ENCODE results near the gene ADAMTSL3.

- TF ChIP-seq, protein P1, sequence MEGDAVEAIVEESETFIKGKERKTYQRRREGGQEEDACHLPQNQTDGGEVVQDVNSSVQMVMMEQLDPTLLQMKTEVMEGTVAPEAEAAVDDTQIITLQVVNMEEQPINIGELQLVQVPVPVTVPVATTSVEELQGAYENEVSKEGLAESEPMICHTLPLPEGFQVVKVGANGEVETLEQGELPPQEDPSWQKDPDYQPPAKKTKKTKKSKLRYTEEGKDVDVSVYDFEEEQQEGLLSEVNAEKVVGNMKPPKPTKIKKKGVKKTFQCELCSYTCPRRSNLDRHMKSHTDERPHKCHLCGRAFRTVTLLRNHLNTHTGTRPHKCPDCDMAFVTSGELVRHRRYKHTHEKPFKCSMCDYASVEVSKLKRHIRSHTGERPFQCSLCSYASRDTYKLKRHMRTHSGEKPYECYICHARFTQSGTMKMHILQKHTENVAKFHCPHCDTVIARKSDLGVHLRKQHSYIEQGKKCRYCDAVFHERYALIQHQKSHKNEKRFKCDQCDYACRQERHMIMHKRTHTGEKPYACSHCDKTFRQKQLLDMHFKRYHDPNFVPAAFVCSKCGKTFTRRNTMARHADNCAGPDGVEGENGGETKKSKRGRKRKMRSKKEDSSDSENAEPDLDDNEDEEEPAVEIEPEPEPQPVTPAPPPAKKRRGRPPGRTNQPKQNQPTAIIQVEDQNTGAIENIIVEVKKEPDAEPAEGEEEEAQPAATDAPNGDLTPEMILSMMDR (conservative IDR thresholded peaks at IDR 0.05): no peak
- no peak for TF ChIP-seq ZFX (IDR thresholded peaks at IDR 0.05)
Observed at GRCh38 chr15:83694015-83694414, 40.1 kb downstream of the ADAMTSL3 start.

Data from C4-2B (cell line).